ENCODE measurements around the gene NKX1-2. TPM values are rescaled to one million over a fixed set of nuclear protein-coding genes. Genes with fewer than 3 reads are reported as not detected.

The NKX1-2 gene
- total RNA-seq, 1 experiment from 2014 or later = 0.36 TPM

DNA sequence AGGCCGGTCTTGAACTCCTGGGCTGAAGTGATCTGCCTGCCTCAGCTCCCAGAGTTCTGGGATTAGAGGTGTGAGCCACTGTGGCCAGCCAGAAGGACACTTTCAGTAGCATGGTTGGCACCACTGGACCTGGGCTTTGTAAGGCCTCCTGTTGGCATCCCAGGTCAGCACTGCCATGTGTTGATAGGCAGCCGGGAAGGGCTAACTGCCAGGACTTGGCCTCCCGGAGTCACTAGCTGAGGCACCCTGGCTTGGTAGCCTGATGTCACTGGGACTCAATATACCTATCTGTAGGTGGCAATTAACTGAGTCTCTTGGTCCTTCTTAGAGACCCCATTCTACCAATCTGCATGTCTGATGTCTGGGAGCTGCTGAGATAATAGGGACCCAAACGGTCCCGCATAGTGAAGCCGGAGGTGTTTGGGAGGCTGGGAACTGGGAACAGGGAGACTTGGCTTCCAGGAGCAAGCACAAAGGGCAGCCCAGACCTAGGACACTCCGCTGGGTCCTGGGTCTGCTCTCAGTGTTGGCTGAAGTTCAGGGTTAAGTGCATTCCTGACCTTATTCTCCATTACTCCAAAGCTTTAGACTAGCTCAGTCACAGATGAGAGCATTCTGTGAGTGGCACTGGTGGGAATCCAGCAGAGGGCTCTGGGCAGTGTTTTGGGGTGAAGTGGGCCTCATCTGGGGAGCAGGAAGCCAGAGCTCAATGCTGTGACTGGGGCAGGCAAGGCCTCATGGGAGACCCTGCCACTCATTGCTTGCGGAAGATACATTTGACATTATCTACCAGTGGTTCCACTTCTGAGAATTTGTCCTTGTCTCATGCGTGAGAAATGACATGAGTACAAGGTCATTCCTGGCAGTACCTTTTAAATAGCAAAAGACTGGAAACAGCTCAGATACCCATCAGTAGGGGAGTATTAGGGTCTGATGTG, 14.5 kb upstream of the NKX1-2 start:
- Histone ChIP-seq H3K9me3 (ENCODE audit: low read length) (no peaks in the 10 kb centered on the region), H3K27ac (ENCODE audit: low read length) (no peak overlapping the region), H3K27me3 (ENCODE audit: low read length) (no peaks in the 10 kb centered on the region), H2AFZ (ENCODE audit: low read length) (no peak overlapping the region), H3K4me1 (ENCODE audit: insufficient read depth, low read length) (no peaks in the 10 kb centered on the region), H3K9me2 (replicated peaks; ENCODE audit: low read length) (no peaks in the 10 kb centered on the region), H4K20me1 (ENCODE audit: low read length) (no peaks in the 10 kb centered on the region), H3K9ac (ENCODE audit: low read length) (no peak overlapping the region), H3K4me2 (ENCODE audit: low read length) (no peak overlapping the region), H3K4me3 (ENCODE audit: low read length) (no peak overlapping the region), H3F3A (ENCODE audit: low read length, unreplicated experiment) (no peaks in the 10 kb centered on the region), H3K79me2 (ENCODE audit: low read length) (0 out of 2 replicates have a peak, but pooled peaks cover 5% of the 10 kb centered on the region), H3K36me3 (ENCODE audit: low read depth, low read length) (no peaks in the 10 kb centered on the region)
- no TSS peak for BruUV-seq (replicated peaks)
- ATAC-seq = no peak
- no peak for TF ChIP-seq EZH2phosphoT487 (IDR thresholded peaks at IDR 0.05; ENCODE audit: borderline replicate concordance, low read length)
- no peak for TF ChIP-seq EZH2 (IDR thresholded peaks at IDR 0.05; ENCODE audit: low read length, unreplicated experiment)
- no peak for TF ChIP-seq CTCF (conservative IDR thresholded peaks at IDR 0.05; ENCODE audit: low read depth, low read length)
- intact Hi-C loops (cut with micrococcal nuclease) = no loop called here
- ChIA-PET POLR2A (ENCODE audit: unreplicated experiment) (no interaction called here), CTCF (no interaction called here)
- DNase-seq = no peak

GRCh38 chr10:124462348-124462695, 12.5 kb upstream of the NKX1-2 start:
- POLR2A ChIA-PET (ENCODE audit: unreplicated experiment) = no interaction called here
- Histone ChIP-seq H3K27ac (ENCODE audit: low read length) (no peak overlapping the region), H2AFZ (ENCODE audit: low read length) (peak overlapping the region; percentile 92)

More at GRCh38 chr10:124462348-124462695, 12.5 kb upstream of the NKX1-2 start:
- no TSS peak for BruUV-seq (replicated peaks)
- CTCF ChIA-PET = no interaction called here
- Histone ChIP-seq H3K4me2 (ENCODE audit: low read length) (peak overlapping the region; percentile 86), H3K9ac (ENCODE audit: low read length) (peak overlapping the region; percentile 66; the same call in 1 of the 2 replicates), H3K79me2 (ENCODE audit: low read length) (0 out of 2 replicates have a peak, but pooled peaks cover 5% of the 10 kb centered on the region), H3K27me3 (ENCODE audit: low read length) (no peaks in the 10 kb centered on the region), H4K20me1 (ENCODE audit: low read length) (no peaks in the 10 kb centered on the region), H3K4me3 (ENCODE audit: low read length) (peak overlapping the region; percentile 86), H3F3A (ENCODE audit: low read length, unreplicated experiment) (no peaks in the 10 kb centered on the region), H3K9me3 (ENCODE audit: low read length) (no peaks in the 10 kb centered on the region), H3K36me3 (ENCODE audit: low read depth, low read length) (no peaks in the 10 kb centered on the region), H3K4me1 (ENCODE audit: insufficient read depth, low read length) (no peaks in the 10 kb centered on the region), H3K9me2 (replicated peaks; ENCODE audit: low read length) (no peaks in the 10 kb centered on the region)
- TF ChIP-seq CTCF (conservative IDR thresholded peaks at IDR 0.05; ENCODE audit: low read depth, low read length) (no peak), EZH2 (IDR thresholded peaks at IDR 0.05; ENCODE audit: low read length, unreplicated experiment) (no peak), EZH2phosphoT487 (IDR thresholded peaks at IDR 0.05; ENCODE audit: borderline replicate concordance, low read length) (no peak)
- ATAC-seq (no peak), DNase-seq (no peak)
- intact Hi-C loops (cut with micrococcal nuclease) = loop anchor here (1.0 kb wide), 1 partner anchor 46 kb away; no protein-coding TSS in a partner anchor
